ENCODE results near the gene RAB22A.

Gene RAB22A

DNA sequence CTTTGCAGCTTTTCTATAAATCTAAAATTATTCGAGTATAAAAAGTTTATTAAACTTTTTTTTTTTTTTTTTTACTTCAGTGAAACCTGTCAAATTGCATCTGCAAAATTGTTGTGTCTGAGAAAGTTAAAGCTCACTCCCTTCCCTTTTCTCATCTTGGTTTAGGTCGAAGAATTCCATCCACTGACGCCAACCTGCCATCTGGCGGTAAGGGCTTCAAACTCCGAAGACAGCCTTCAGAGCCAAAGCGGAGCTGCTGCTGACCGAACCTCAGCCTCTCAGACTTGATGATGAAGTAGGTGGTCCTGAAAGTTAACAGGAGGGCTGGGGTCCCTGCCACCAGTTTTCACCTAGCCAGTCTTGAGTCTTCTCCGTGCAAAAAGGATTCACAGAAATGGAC, 49.9 kb downstream of the RAB22A start:
- no peak for ATAC-seq
- TF ChIP-seq ZFP30 (CRISPR knock-in tag; IDR thresholded peaks at IDR 0.05) (no peak), CREB5 (CRISPR knock-in tag; IDR thresholded peaks at IDR 0.05; ENCODE audit: low read depth) (no peak), ZNF70 (CRISPR knock-in tag; IDR thresholded peaks at IDR 0.05) (no peak), SNAI2 (CRISPR knock-in tag; IDR thresholded peaks at IDR 0.05) (no peak), ESRRG (CRISPR knock-in tag; IDR thresholded peaks at IDR 0.05) (no peak), ZNF8 (CRISPR knock-in tag; IDR thresholded peaks at IDR 0.05) (no peak), ARNTL (CRISPR knock-in tag; IDR thresholded peaks at IDR 0.05; ENCODE audit: borderline replicate concordance, low read depth) (no peak), ISL1 (CRISPR knock-in tag; IDR thresholded peaks at IDR 0.05) (no peak), TOX (CRISPR knock-in tag; IDR thresholded peaks at IDR 0.05; ENCODE audit: borderline replicate concordance) (no peak), OSR1 (CRISPR knock-in tag; IDR thresholded peaks at IDR 0.05) (no peak), TCF4 (CRISPR knock-in tag; IDR thresholded peaks at IDR 0.05; ENCODE audit: borderline replicate concordance) (no peak), ZC3H10 (CRISPR knock-in tag; IDR thresholded peaks at IDR 0.05) (no peak), ZNF565 (CRISPR knock-in tag; conservative IDR thresholded peaks at IDR 0.05; ENCODE audit: low read depth) (no peak), PPARA (CRISPR knock-in tag; IDR thresholded peaks at IDR 0.05; ENCODE audit: borderline replicate concordance) (no peak), TSHZ2 (CRISPR knock-in tag; IDR thresholded peaks at IDR 0.05) (no peak), CSRNP3 (CRISPR knock-in tag; IDR thresholded peaks at IDR 0.05) (no peak), GLIS3 (CRISPR knock-in tag; IDR thresholded peaks at IDR 0.05) (no peak), CSDC2 (CRISPR knock-in tag; IDR thresholded peaks at IDR 0.05) (no peak)
- TF ChIP-seq, protein P1, sequence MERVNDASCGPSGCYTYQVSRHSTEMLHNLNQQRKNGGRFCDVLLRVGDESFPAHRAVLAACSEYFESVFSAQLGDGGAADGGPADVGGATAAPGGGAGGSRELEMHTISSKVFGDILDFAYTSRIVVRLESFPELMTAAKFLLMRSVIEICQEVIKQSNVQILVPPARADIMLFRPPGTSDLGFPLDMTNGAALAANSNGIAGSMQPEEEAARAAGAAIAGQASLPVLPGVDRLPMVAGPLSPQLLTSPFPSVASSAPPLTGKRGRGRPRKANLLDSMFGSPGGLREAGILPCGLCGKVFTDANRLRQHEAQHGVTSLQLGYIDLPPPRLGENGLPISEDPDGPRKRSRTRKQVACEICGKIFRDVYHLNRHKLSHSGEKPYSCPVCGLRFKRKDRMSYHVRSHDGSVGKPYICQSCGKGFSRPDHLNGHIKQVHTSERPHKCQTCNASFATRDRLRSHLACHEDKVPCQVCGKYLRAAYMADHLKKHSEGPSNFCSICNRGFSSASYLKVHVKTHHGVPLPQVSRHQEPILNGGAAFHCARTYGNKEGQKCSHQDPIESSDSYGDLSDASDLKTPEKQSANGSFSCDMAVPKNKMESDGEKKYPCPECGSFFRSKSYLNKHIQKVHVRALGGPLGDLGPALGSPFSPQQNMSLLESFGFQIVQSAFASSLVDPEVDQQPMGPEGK (CRISPR knock-in tag; IDR thresholded peaks at IDR 0.05; ENCODE audit: borderline replicate concordance), result no peak
- TF ChIP-seq, protein P2, sequence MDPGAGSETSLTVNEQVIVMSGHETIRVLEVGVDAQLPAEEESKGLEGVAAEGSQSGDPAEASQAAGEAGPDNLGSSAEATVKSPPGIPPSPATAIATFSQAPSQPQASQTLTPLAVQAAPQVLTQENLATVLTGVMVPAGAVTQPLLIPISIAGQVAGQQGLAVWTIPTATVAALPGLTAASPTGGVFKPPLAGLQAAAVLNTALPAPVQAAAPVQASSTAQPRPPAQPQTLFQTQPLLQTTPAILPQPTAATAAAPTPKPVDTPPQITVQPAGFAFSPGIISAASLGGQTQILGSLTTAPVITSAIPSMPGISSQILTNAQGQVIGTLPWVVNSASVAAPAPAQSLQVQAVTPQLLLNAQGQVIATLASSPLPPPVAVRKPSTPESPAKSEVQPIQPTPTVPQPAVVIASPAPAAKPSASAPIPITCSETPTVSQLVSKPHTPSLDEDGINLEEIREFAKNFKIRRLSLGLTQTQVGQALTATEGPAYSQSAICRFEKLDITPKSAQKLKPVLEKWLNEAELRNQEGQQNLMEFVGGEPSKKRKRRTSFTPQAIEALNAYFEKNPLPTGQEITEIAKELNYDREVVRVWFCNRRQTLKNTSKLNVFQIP (CRISPR knock-in tag; IDR thresholded peaks at IDR 0.05; ENCODE audit: borderline replicate concordance, low read depth), result no peak

GRCh38 chr20:58360936-58361335, 51.4 kb downstream of the RAB22A start:
- TF ChIP-seq OSR1 (CRISPR knock-in tag; IDR thresholded peaks at IDR 0.05) (no peak), RARB (CRISPR knock-in tag; IDR thresholded peaks at IDR 0.05) (no peak), ZC3H10 (CRISPR knock-in tag; IDR thresholded peaks at IDR 0.05) (no peak), ZNF565 (CRISPR knock-in tag; conservative IDR thresholded peaks at IDR 0.05; ENCODE audit: low read depth) (no peak), PPARA (CRISPR knock-in tag; IDR thresholded peaks at IDR 0.05; ENCODE audit: borderline replicate concordance) (no peak)
- no peak for ATAC-seq

DNA sequence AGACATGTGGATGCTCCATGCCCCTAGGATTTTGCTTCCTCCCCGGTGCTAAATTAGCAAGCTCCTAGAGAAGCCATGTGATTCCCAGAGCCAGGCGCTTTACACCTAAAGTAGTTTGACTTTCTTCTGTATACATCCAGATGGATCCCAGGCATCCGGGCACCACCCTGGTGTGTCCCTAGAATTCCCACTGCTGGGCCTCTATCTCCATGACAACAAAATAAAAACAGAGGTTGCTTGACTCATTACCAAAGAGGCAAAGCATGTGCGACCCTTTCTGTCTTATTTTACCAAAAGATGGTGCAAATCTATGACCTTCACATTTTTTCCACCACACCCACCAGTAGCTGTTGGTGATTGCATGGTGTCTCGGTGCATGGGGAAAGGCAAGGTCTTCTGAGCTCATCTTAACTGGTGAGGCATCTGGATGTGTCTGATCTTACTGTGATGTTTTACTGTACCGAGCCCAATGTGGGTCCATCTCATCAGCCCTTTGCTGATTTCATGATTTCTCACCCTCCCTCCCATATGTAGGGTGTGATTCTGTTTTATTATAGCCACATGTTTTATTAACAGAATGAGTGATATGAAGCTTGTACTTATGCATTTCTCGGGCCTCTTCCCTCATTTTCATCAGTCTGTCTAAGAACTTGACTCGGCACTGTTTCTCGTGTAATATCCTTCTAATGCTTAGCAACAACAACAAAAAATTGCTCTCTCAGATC, 52.1 kb downstream of the RAB22A start:
- ATAC-seq, result peak; percentile 36; the same call in 1 of the 3 replicates
- TF ChIP-seq, protein P1 (CRISPR knock-in tag; IDR thresholded peaks at IDR 0.05; ENCODE audit: borderline replicate concordance), result no peak
- TF ChIP-seq TSHZ2 (CRISPR knock-in tag; IDR thresholded peaks at IDR 0.05) (no peak), GLIS3 (CRISPR knock-in tag; IDR thresholded peaks at IDR 0.05) (no peak), ESRRG (CRISPR knock-in tag; IDR thresholded peaks at IDR 0.05) (no peak), PPARA (CRISPR knock-in tag; IDR thresholded peaks at IDR 0.05; ENCODE audit: borderline replicate concordance) (no peak), ZNF70 (CRISPR knock-in tag; IDR thresholded peaks at IDR 0.05) (no peak), CSRNP3 (CRISPR knock-in tag; IDR thresholded peaks at IDR 0.05) (no peak)

Measured in SK-N-SH treated with all-trans-retinoic acid at 6 μM for 48 hours (cell line).